GM10248 (cell line): Measurements from ENCODE around the gene HSF2.

ENCODE experiments used
- CTCF ChIA-PET: fragments of 300-600 bp; sonication (Branson Sonifier 250); formaldehyde crosslinking; extraction: SDS; loops from one replicate; lab custom pipeline; 2021; ENCODE audit warnings: antibody characterized with exemption; lab: Yijun Ruan, JAX
- POLR2A ChIA-PET: fragments of 350-650 bp; sonication (Branson Sonifier 250); formaldehyde crosslinking; extraction: SDS; loops from one replicate; lab custom pipeline; 2020; ENCODE audit warnings: antibody characterized with exemption; lab: Yijun Ruan, JAX
- DNase-seq: peaks from one replicate; pipeline ENCODE4 v3.0.0; 2012; ENCODE audit errors: extremely low spot score
- CTCF ChIP-seq: IDR thresholded peaks from 2 replicates; pipeline ENCODE4 v1.5.1; 2012; ENCODE audit warnings: mild to moderate bottlenecking, low read depth; ENCODE audit errors: extremely low read depth, missing control alignments, control extremely low read depth

HSF2 gene

GRCh38 chr6:122429323-122429722, 29.9 kb downstream of the HSF2 start:
- TF ChIP-seq CTCF = no peak
- CTCF ChIA-PET = interaction anchor here (1.5 kb wide), 1 partner anchor 9 kb away, joined by 3 read pairs; no protein-coding TSS in a partner anchor
- POLR2A ChIA-PET = no interaction called here
- no peak for DNase-seq

- POLR2A ChIA-PET = no interaction called here
- TF ChIP-seq CTCF = no peak
- no peak for DNase-seq
- CTCF ChIA-PET = interaction anchor here (1.3 to 2.3 kb wide), 4 partner anchors 9 to 22 kb away, joined by 3 to 14 read pairs (median 4); no protein-coding TSS in a partner anchor
Observed at GRCh38 chr6:122431780-122432179, 32.3 kb downstream of the HSF2 start.

GRCh38 chr6:122432816-122433215, 33.4 kb downstream of the HSF2 start:
- no peak for TF ChIP-seq CTCF
- ChIA-PET POLR2A (no interaction called here), CTCF (interaction anchor here (1.3 to 2.3 kb wide), 4 partner anchors 10 to 23 kb away, joined by 3 to 14 read pairs (median 4); no protein-coding TSS in a partner anchor)
- no peak for DNase-seq

- TF ChIP-seq CTCF = no peak
- CTCF ChIA-PET = interaction anchor here (0.9 to 1.4 kb wide), 2 partner anchors 11 to 26 kb away, joined by 3 to 4 read pairs; no protein-coding TSS in a partner anchor
- POLR2A ChIA-PET = no interaction called here
- DNase-seq = no peak
Observed at GRCh38 chr6:122438975-122439374, 39.5 kb downstream of the HSF2 start.

- ChIA-PET CTCF (no interaction called here), POLR2A (no interaction called here)
- no peak for TF ChIP-seq CTCF
- no peak for DNase-seq
Observed at GRCh38 chr6:122445274-122445673, 45.8 kb downstream of the HSF2 start.

GRCh38 chr6:122449069-122449468, 49.6 kb downstream of the HSF2 start:
- ChIA-PET POLR2A (no interaction called here), CTCF (no interaction called here)
- no peak for TF ChIP-seq CTCF
- DNase-seq = no peak
